ENCODE data around the gene LBX2.

The LBX2 gene

GRCh38 chr2:74499267-74499939 lies at the start of gene LBX2:
TSS of gene LBX2 (minus strand) at chr2:74499603. CDS start at chr2:74499537, 66 bp downstream.
- no peak for TF ChIP-seq GATA2 (IDR thresholded peaks at IDR 0.05; ENCODE audit: low read depth, low read length)
- no peak for TF ChIP-seq GATA3 (IDR thresholded peaks at IDR 0.05; ENCODE audit: low read depth, low read length)

GRCh38 chr2:74548285-74548899 lies 49.0 kb upstream of the LBX2 start:
- TF ChIP-seq GATA2 (IDR thresholded peaks at IDR 0.05; ENCODE audit: low read depth, low read length) (no peak), GATA3 (IDR thresholded peaks at IDR 0.05; ENCODE audit: low read depth, low read length) (no peak)

- TF ChIP-seq GATA3 (IDR thresholded peaks at IDR 0.05; ENCODE audit: low read depth, low read length): no peak
- TF ChIP-seq GATA2 (IDR thresholded peaks at IDR 0.05; ENCODE audit: low read depth, low read length): no peak
These were observed 46.6 kb upstream of the LBX2 start for GRCh38 chr2:74546004-74546403.

DNA sequence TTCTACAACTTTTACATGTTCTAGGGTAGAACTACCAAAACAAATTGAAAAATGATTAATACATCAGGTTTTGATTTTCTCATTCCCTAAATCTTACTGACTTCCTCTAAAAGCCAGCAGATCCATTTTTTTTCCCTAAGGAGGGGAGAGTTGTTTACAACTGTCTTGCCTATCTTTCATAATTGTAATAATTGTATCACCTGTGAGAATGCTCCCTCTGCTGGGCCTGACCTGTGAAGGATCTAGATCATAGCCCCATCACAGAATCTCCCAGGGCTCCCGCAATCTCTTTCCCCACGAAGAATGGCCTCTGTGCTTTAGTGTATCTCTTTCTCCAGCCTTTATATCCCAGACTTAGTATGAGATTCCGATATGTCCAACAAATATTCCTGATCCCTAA lies 45.2 kb upstream of the LBX2 start:
- TF ChIP-seq GATA3 (IDR thresholded peaks at IDR 0.05; ENCODE audit: low read depth, low read length): no peak
- no peak for TF ChIP-seq GATA2 (IDR thresholded peaks at IDR 0.05; ENCODE audit: low read depth, low read length)

- TF ChIP-seq GATA3 (IDR thresholded peaks at IDR 0.05; ENCODE audit: low read depth, low read length) (no peak), GATA2 (IDR thresholded peaks at IDR 0.05; ENCODE audit: low read depth, low read length) (no peak)
These were observed 43.6 kb upstream of the LBX2 start for GRCh38 chr2:74542978-74543377.

GRCh38 chr2:74540291-74540690 lies 40.9 kb upstream of the LBX2 start:
- no peak for TF ChIP-seq GATA3 (IDR thresholded peaks at IDR 0.05; ENCODE audit: low read depth, low read length)
- TF ChIP-seq GATA2 (IDR thresholded peaks at IDR 0.05; ENCODE audit: low read depth, low read length): no peak

DNA sequence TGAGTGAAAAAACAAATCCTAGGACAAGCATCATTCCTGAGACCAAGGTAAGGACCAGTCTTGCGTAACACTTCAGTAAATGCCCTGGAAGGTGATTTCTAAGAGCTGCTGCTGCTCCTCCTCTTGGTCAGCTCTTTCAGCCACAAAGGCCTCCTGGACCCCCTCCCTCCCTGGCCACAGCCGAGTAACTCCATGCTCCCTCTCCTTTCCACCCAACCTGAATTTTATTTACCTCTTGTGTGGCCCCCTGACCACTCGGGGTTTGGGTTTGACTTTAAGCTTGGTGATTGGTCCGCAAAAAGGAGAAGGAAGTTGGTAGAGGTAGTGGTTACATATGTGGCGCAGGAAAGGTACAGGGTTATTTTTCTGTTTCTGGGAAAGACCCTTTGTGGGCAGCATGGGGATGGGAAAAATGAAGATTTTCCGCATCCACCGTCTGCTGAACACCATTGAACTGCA lies 39.5 kb upstream of the LBX2 start:
- no peak for TF ChIP-seq GATA2 (IDR thresholded peaks at IDR 0.05; ENCODE audit: low read depth, low read length)
- TF ChIP-seq GATA3 (IDR thresholded peaks at IDR 0.05; ENCODE audit: low read depth, low read length): no peak

GRCh38 chr2:74537140-74537539 lies 37.7 kb upstream of the LBX2 start:
- TF ChIP-seq GATA3 (IDR thresholded peaks at IDR 0.05; ENCODE audit: low read depth, low read length) (no peak), GATA2 (IDR thresholded peaks at IDR 0.05; ENCODE audit: low read depth, low read length) (no peak)

DNA sequence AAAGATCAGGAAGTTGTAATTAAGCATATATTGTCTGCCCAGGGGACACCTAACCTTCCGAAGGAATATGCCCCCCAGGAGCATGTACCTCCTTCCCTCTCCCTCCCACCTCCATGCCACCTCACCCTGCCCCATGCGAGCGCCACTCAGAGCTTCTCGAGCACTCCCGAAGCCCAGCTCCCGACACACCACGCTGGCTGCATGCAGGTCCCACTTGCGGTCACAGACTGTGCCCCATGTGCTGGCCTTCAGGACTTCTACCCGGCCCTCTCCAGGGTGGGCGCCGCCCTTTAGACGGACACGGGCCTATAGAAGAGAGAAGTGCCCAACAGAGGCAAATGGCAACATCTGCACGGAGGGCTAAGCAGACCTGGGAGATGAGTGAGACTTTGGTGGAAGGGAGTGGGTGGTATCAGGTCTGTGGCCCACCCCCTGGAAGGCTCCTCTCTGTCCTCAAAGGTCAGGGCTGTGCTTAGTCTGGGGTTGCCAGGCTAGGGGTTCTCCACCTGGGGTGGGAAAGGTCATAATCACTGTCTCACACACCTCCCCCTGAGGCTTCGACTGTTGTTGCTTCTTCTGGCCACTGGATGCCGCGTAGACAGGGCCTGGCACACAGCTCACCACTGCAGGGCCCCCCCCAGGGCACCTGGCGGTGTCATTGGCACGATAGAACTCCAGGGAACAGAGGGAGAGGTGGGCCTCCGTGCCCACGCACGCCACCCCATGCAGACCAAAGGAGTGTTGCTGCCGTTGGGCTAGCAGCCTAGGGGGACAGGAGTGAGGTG lies 37.0 kb upstream of the LBX2 start:
- TF ChIP-seq GATA2 (IDR thresholded peaks at IDR 0.05; ENCODE audit: low read depth, low read length) (no peak), GATA3 (IDR thresholded peaks at IDR 0.05; ENCODE audit: low read depth, low read length) (no peak)

GRCh38 chr2:74535440-74535965 lies 36.1 kb upstream of the LBX2 start:
- no peak for TF ChIP-seq GATA2 (IDR thresholded peaks at IDR 0.05; ENCODE audit: low read depth, low read length)
- no peak for TF ChIP-seq GATA3 (IDR thresholded peaks at IDR 0.05; ENCODE audit: low read depth, low read length)

- TF ChIP-seq GATA2 (IDR thresholded peaks at IDR 0.05; ENCODE audit: low read depth, low read length) (no peak), GATA3 (IDR thresholded peaks at IDR 0.05; ENCODE audit: low read depth, low read length) (no peak)
These were observed 35.0 kb upstream of the LBX2 start for GRCh38 chr2:74534411-74534810.

DNA sequence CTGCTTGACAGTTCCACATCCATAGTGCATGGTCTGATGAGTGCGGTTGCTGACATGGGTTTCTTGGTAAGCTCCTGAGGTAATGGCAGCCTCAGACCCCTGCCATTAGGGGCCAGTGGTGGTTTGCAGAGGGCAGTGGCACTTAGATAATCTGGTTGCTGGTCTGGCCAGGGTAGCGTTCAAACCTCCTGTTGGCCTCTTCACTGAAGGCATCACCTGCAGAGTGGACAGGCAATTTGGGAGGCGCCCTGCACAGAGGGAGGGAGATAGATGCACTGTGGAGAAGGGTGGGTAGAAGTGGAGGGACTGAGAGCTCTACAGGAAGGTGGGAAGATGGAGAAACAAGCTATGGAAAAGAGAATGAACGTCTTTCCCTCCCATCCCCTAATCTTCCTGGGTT lies 34.1 kb upstream of the LBX2 start:
- no peak for TF ChIP-seq GATA2 (IDR thresholded peaks at IDR 0.05; ENCODE audit: low read depth, low read length)
- TF ChIP-seq GATA3 (IDR thresholded peaks at IDR 0.05; ENCODE audit: low read depth, low read length): no peak

DNA sequence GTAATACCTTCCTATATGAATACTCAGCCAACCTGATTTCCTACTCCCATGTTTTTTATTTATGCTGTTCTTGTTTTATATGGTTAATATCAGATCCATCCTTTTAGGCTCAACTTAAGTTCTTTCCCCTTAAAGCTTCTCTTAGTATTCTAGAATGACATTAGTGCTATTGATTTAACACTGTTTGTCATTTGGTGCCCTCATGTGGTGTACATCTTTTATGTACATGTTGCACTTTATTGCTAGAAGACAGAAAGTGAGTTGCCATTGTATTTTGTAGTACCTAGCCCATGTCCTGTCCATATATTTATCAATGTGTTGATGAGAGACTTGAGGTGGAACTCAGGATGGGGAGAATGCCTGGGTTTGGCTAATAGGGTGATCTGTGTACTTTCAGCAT lies 32.8 kb upstream of the LBX2 start:
- no peak for TF ChIP-seq GATA3 (IDR thresholded peaks at IDR 0.05; ENCODE audit: low read depth, low read length)
- TF ChIP-seq GATA2 (IDR thresholded peaks at IDR 0.05; ENCODE audit: low read depth, low read length): no peak

- TF ChIP-seq GATA2 (IDR thresholded peaks at IDR 0.05; ENCODE audit: low read depth, low read length) (no peak), GATA3 (IDR thresholded peaks at IDR 0.05; ENCODE audit: low read depth, low read length) (no peak)
These were observed 32.3 kb upstream of the LBX2 start for GRCh38 chr2:74531666-74532065.
